Activated effector memory CD4-positive, alpha-beta T cell treated with Interleukin-2 at 50 U/mL for 16 hours (primary cell): ENCODE data around the gene CCNJ.

ENCODE experiments used
- DNase-seq: peaks from one replicate; pipeline ENCODE4 v3.0.0-alpha.2; 2020

CCNJ gene

GRCh38 chr10:96061232-96061631 is 17.8 kb downstream of the CCNJ start:
- no peak for DNase-seq

DNA sequence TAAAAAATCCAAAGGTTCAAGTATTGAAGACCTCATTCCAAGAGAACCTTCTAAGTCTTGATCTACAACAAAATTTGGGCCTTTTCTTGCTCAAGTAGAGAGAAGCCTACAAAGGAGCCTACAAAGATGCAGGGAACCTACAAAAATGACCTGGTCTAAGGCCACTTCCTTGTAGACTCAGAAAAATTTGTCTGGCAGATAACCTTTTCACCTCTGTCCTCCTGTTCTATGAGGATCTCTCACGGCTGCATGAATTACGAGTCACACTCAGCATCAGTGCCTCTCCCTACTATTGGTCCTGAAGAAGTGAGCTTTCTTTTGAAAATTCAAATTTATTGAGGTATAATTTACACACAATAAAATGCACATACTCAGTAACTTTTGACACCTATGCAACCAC is 29.3 kb downstream of the CCNJ start:
- DNase-seq: no peak

DNA sequence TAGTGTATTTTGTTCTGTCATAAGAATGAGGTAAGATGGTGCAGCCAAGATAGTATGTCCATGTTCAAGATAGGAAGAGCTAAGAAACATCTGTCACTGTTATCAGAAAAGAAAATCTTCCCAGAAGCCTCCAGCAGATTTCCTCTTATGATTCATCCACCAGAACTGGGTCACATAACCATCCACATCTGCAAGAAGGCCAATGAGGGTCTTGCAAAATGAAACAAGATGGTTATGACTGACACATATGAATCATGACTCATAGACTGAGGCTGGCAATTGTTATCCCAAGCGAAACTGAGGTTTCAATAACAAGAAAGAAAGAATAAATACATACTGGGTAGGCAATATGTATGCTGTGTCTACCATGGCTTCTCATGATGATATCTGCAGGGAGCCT is 30.3 kb downstream of the CCNJ start:
- DNase-seq: no peak

- no peak for DNase-seq
These were observed 31.4 kb downstream of the CCNJ start for GRCh38 chr10:96074776-96075175.

GRCh38 chr10:96075977-96076376 is 32.6 kb downstream of the CCNJ start:
- DNase-seq: no peak

DNA sequence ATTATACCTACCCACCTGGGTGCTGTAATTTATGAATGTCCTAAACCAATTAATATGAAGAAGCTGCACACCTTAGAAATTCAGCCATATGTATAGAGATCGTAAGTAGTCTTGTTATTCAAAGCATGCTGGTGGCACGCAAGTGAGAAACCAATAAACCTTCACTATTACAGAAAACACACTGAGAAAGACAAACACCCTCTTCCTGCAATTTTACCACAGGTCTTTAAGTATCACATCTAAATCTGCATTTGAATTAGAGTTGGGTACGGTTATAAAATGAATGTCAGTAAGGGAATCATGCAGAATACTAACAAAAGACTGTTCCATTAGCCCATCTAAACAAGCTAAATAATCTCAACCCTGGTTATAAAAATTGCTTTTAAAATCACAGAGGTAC is 33.8 kb downstream of the CCNJ start:
- no peak for DNase-seq

GRCh38 chr10:96082153-96082552 is 38.8 kb downstream of the CCNJ start:
- DNase-seq: no peak

DNA sequence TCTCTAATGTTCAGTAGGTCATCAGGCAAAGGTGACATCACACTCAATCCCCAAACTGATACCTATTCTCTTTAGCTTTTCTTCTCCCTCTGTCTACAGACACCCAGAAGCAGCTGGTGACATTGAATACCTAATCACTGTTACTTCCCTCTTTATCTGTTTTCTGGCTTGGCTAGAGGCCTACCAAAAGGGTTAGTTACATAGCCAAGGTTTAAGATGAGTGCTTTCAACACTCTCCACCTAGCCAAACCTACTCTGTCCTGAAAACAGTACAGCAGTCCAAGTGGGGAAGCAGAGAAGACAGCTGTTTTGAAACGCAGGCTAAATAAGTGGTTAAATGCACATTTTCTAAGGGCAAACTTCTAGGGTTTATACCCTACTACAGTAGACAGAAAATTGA is 39.4 kb downstream of the CCNJ start:
- no peak for DNase-seq

- DNase-seq: no peak
These were observed 45.7 kb downstream of the CCNJ start for GRCh38 chr10:96089116-96089515.

DNA sequence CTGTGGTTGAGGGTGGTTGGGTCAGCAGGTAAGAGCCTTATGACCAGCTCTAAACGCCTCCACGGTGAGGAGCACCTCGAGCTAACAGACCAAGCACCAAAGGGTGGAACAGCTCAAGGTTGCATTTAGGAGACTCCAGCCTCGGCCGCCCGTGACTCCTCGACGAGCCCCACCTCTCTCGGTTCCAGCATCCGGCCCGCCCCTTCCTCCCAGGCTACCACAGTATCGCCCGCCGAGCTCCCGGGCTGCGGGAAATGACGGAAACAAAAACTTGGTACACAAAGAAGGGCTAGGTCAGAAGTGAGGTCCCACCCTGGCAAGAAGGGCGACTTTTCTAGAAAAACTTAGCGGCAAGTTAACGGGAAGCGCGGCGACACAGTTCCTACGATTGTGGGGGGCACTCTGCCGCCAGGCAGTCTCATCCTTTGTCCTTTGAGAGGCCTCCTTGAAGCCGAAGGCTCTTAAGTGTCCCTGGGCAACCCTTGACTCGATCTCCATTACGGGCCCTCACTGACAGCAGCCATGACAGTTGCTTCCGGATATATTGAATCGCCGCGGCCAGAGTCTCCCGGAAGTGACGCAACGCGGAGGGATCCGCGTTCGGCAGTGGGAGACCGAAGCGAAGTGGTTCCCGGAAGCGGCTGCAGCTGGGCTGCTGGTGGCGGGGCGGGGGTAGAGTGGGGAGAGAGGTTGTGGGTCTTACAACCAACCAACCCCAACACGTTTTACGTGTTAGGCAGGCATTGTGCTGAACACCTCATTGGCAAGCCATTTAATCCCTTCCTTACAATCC is 46.5 kb downstream of the CCNJ start:
- peak; percentile 88 for DNase-seq

GRCh38 chr10:96090463-96090800 is 47.0 kb downstream of the CCNJ start:
- no peak for DNase-seq

- DNase-seq: no peak
These were observed 49.8 kb downstream of the CCNJ start for GRCh38 chr10:96092999-96093767.

DNA sequence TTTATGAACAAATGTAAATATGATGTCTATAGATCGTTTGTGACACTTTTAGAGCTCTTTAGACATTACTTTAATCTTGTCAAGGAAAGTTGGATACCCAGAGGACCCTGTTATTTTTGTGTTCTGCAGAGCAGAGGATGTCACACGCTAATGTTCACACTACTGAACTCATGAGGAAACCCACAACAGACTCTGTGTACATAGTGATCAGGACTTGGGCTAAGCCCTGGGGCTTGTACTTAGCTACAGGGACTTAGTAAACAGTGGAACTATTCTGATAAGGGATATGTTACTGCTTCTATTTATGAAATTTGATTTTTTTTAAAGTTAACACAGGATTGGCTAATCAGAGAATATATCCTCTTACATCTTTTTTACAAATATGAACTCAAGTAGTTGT is 50.6 kb downstream of the CCNJ start:
- no peak for DNase-seq

- DNase-seq: no peak
These were observed 53.6 kb downstream of the CCNJ start for GRCh38 chr10:96096958-96097357.

DNA sequence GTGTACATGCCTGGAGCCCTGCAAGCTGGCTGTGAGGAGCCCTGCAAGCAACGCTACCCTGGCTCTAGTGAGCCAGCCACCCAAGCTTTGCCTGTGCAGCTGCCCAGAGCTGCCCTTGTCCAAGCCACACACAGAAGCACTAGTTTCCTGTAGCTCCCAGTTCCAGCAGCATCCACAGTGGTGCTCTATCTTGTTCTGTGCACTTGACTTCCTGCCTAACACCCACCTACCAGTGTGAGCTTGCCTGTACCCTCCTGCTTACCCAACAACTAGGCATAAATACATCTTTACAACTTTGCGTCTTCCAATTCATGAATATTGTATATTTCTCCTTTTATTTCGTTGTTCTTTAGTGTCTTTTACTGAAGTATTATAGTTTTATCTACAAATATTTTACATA is 54.5 kb downstream of the CCNJ start:
- no peak for DNase-seq

DNA sequence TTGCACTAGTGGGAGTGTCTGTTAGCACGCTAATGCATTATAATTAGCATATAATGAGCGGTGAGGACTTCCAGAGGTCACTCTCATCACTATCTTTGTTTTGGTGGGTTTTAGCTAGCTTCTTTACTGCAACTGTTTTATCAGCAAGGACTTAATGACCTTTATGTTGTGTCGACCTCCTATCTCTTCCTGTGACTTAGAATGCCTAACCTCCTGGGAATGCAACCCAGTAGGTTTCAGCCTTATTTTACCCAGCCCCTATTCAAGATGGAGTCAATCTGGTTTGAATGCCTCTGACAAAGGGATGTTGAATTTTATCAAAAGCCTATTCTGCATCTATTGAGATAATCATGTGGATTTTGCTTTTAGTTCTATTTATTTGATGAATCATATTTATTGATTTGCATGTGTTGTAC is 64.2 kb downstream of the CCNJ start:
- no peak for DNase-seq
